HCT116 (cell line): ENCODE results near the gene CERK. TPM values are rescaled to one million over a fixed set of nuclear protein-coding genes. Genes with fewer than 3 reads are reported as not detected.

ENCODE experiments used
- ATAC-seq: fragments of 200-7000 bp; cut with Tn5 transposase; 2 replicates; pipeline ENCODE4 v1.9.1; 2020; ENCODE audit warnings: mild to moderate bottlenecking, moderate library complexity
- BruUV-seq: library from RNA; stranded (reverse); fragments of 400-500 nt; replicated peaks from 2 replicates; lab custom pipeline; 2021; lab: Mats Ljungman, UMichigan
- CTCF ChIA-PET: fragments of 300-600 bp; sonication (Branson Sonifier 250); formaldehyde crosslinking; loops from one replicate; lab custom pipeline; 2021; ENCODE audit warnings: antibody characterized with exemption; lab: Charles Lee
- POLR2A ChIA-PET: fragments of 300-600, 350-600 bp; sonication (Branson Sonifier 250); formaldehyde crosslinking; loops from one replicate; lab custom pipeline; 2021; ENCODE audit warnings: antibody characterized with exemption; lab: Charles Lee
- RAD21 ChIA-PET, 2 experiments: fragments of 300-600 bp; sonication (Branson Sonifier 250); formaldehyde crosslinking; loops; one replicate each; lab custom pipeline; 2023; ENCODE audit warnings: low total read pairs in 2 of 2; ENCODE audit not compliant: uncharacterized antibody in 2 of 2, unreplicated experiment in 2 of 2, low non-redundant PET in 1 of 2; lab: Charles Lee
- DNase-seq: peaks from one replicate; pipeline ENCODE4 v3.0.0-alpha.2; 2010; ENCODE audit warnings: low read depth, low spot score
- H2AFZ ChIP-seq: fragments of 200-600 bp; shearing (Covaris generic), sonication (generic); 2 replicates; pipeline ENCODE4 v1.6.1; 2017; ENCODE audit warnings: low read depth, mixed run types, mixed read lengths, antibody characterized with exemption, low read length; ENCODE audit not compliant: poor library complexity, severe bottlenecking
- H3K27ac ChIP-seq: 2 replicates; pipeline ENCODE4 v1.5.1; 2012; ENCODE audit warnings: low read depth, low read length
- H3K27me3 ChIP-seq: fragments of 200-600 bp; sonication (generic); 2 replicates; pipeline ENCODE4 v1.6.1; 2016; ENCODE audit warnings: mixed run types, low read length, mixed read lengths; ENCODE audit not compliant: insufficient read depth
- H3K36me3 ChIP-seq, 2 experiments: fragments of 200-500 bp in 1 of 2; fragments of 200-600 bp in 1 of 2; sonication (Bioruptor generic) in 1 of 2; sonication (generic) in 1 of 2; 2 replicates each; pipeline versions ENCODE4 v1.5.1 to v1.6.1; 2014 to 2016; ENCODE audit warnings: low read length in 2 of 2, inconsistent platforms in 1 of 2, mixed read lengths in 1 of 2, mixed run types in 1 of 2; ENCODE audit not compliant: insufficient read depth in 2 of 2, control insufficient read depth in 1 of 2
- H3K4me1 ChIP-seq, 2 experiments: fragments of 200-600 bp in 1 of 2; sonication (generic) in 1 of 2; 2 replicates each; pipeline versions ENCODE4 v1.5.1 to v1.6.1; 2012 to 2017; ENCODE audit warnings: low read length in 2 of 2, inconsistent platforms in 1 of 2, mild to moderate bottlenecking in 1 of 2, mixed read lengths in 1 of 2, mixed run types in 1 of 2, moderate library complexity in 1 of 2; ENCODE audit not compliant: insufficient read depth in 2 of 2, control insufficient read depth in 1 of 2
- H3K4me2 ChIP-seq: fragments of 200-600 bp; sonication (generic); 2 replicates; pipeline ENCODE4 v1.6.1; 2017; ENCODE audit warnings: mixed run types, low read length, mixed read lengths
- H3K4me3 ChIP-seq, 2 experiments: fragments of 200-600 bp in 1 of 2; sonication (generic) in 1 of 2; replicated peaks in 1 of 2; 2 replicates each; pipeline ENCODE4 v1.5.1; 2011 to 2016; ENCODE audit warnings: low read length in 2 of 2, control low read depth in 1 of 2, low read depth in 1 of 2, mild to moderate bottlenecking in 1 of 2, mixed read lengths in 1 of 2, mixed run types in 1 of 2
- H3K79me2 ChIP-seq: fragments of 200-600 bp; sonication (generic); 2 replicates; pipeline ENCODE4 v1.6.1; 2017; ENCODE audit warnings: mild to moderate bottlenecking, mixed run types, low read length, moderate library complexity, mixed read lengths; ENCODE audit not compliant: insufficient read depth
- H3K9ac ChIP-seq: fragments of 200-600 bp; sonication (generic); 2 replicates; pipeline ENCODE4 v1.6.1; 2016; ENCODE audit warnings: low read length, mixed read lengths
- H3K9me2 ChIP-seq: fragments of 200-600 bp; sonication (generic), shearing (Covaris generic); 2 replicates; pipeline ENCODE4 v1.6.1; 2017; ENCODE audit warnings: mixed run types, mild to moderate bottlenecking, moderate library complexity; ENCODE audit not compliant: insufficient read depth
- H3K9me3 ChIP-seq, 2 experiments: fragments of 200-500 bp in 1 of 2; fragments of 200-600 bp in 1 of 2; sonication (Bioruptor generic) in 1 of 2; sonication (generic) in 1 of 2; 2 replicates each; pipeline ENCODE4 v1.6.1; 2014 to 2017; ENCODE audit warnings: low read length in 2 of 2, mixed read lengths in 2 of 2, inconsistent platforms in 1 of 2, low read depth in 1 of 2, mild to moderate bottlenecking in 1 of 2, mixed run types in 1 of 2, moderate library complexity in 1 of 2; ENCODE audit not compliant: control insufficient read depth in 1 of 2, insufficient read depth in 1 of 2
- H4K20me1 ChIP-seq: fragments of 200-600 bp; sonication (generic), shearing (Covaris generic); 2 replicates; pipeline ENCODE4 v1.6.1; 2017; ENCODE audit warnings: mixed run types, mild to moderate bottlenecking, moderate library complexity; ENCODE audit not compliant: insufficient read depth
- CBX3 ChIP-seq: IDR thresholded peaks from 2 replicates; pipeline ENCODE4 v1.6.1; 2012; ENCODE audit warnings: low read depth
- CEBPB ChIP-seq: IDR thresholded peaks from 2 replicates; pipeline ENCODE4 v1.6.1; 2012; ENCODE audit warnings: low read depth
- FOSL1 ChIP-seq: IDR thresholded peaks from 2 replicates; pipeline ENCODE4 v1.6.1; 2012; ENCODE audit warnings: low read depth
- POLR2AphosphoS5 ChIP-seq: IDR thresholded peaks from 2 replicates; pipeline ENCODE4 v1.6.1; 2011; ENCODE audit warnings: mild to moderate bottlenecking, low read depth, low read length, moderate library complexity
- YY1 ChIP-seq: IDR thresholded peaks from 2 replicates; pipeline ENCODE4 v1.6.1; 2011; ENCODE audit warnings: low read length, low read depth, moderate library complexity, mild to moderate bottlenecking; ENCODE audit not compliant: insufficient replicate concordance; ENCODE audit errors: extremely low read depth
- intact Hi-C: fragments of 100-400 bp; cut with micrococcal nuclease; formaldehyde crosslinking; loops from 2 replicates; pipeline ENCODE4 v1.10.0; 2022
- total RNA-seq: library from RNA; stranded (reverse); gene quantifications from one replicate; pipeline ENCODE4 v1.2.1, GENCODE V29; 2021; ENCODE audit not compliant: unreplicated experiment
- TF ChIP-seq, protein P1 (sequence below): IDR thresholded peaks from 2 replicates; pipeline ENCODE4 v1.6.1; 2012

The CERK gene
- total RNA-seq, 1 experiment from 2014 or later, result 35.0 TPM

DNA sequence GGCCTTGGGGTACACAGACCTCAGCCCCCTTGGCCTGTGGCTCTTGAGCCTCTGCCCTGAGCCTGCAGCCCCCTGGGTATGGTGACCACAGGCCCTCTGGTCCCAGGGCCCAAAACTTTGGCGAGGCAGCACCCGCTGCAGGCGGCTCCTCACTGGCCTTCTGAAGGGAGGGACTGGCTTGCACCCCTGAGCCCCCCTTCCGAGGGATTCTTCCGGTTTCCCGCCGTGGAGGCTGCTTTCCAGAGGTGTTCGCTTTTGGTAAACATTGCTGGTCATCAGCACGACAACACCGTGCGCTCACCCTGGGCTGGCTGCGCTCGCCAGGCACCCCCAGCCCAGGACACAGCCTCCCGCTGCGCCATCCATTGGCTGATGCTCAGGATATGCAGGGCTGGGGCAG is 75.8 kb downstream of the CERK start:
- H3K4me1 ChIP-seq, result peaks cover 23 to 25% of the 10 kb centered on the region in 2 experiments
- H3K27me3 ChIP-seq, result no peaks in the 10 kb centered on the region
- ATAC-seq (no peak), DNase-seq (no peak)
- H2AFZ ChIP-seq, result no peak overlapping the region
- H3K79me2 ChIP-seq, result no peaks in the 10 kb centered on the region
- intact Hi-C loops, result loop anchor here (5.0 kb wide), 1 partner anchor 100 kb away; no protein-coding TSS in a partner anchor
- POLR2A ChIA-PET, result no interaction called here
- CTCF ChIA-PET, result no interaction called here
- no TSS peak for BruUV-seq
- no peaks in the 10 kb centered on the region for H3K36me3 ChIP-seq
- peak overlapping the region; percentile 19; the same call in 1 of the 2 replicates for H3K27ac ChIP-seq
- 0 out of 2 replicates have a peak overlapping the region, but pooled peaks have one; percentile 21 for H3K9ac ChIP-seq
- no peaks in the 10 kb centered on the region for H3K9me2 ChIP-seq
- no peaks in the 10 kb centered on the region for H4K20me1 ChIP-seq
- H3K9me3 ChIP-seq, result no peaks in the 10 kb centered on the region
- TF ChIP-seq CBX3, result no peak
- no peak for TF ChIP-seq POLR2AphosphoS5
- TF ChIP-seq, all 23 proteins: peak for 0
- peak overlapping the region; percentile 53; the same call in 1 of the 2 replicates for H3K4me2 ChIP-seq
- H3K4me3 ChIP-seq, result no peak overlapping the region
- RAD21 ChIA-PET, result no interaction called here

DNA sequence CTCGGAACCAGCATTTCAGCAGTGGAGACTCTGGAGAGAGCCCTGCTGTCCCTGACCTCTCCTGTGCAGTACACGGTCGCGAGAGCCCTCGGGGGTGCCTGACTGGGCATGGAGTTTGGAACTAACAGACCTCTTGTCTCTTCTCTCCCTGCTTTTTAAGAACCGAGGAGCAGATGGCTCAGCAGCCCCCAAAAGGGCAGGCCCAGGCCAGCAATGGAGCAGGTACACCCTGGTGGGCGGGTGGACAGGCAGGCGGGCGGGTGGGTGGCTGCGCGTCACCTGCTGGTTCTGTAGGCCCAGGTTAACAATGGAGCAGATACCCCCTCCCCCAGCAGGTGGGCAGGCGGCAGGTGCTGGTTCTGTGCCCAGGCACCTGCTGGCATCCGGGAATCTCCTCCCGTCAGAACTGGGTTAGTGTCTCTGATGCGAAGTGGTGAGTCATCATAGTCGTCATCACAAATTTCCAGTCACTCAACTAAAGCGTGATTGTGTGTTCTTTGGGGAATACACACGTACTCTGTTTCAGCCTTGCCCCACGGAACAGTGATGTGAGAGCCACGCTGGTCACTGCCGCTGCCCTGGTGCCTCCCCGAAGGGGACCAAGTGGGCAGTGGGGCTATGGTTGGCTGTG is 76.7 kb downstream of the CERK start:
- peak overlapping the region; percentile 45; the same call in 1 of the 2 replicates for H3K27ac ChIP-seq
- no peaks in the 10 kb centered on the region for H4K20me1 ChIP-seq
- no peak overlapping the region for H2AFZ ChIP-seq
- H3K9me3 ChIP-seq, result no peaks in the 10 kb centered on the region
- H3K4me3 ChIP-seq, result no peak overlapping the region
- no peaks in the 10 kb centered on the region for H3K9me2 ChIP-seq
- TF ChIP-seq POLR2AphosphoS5 (peak; percentile 25; the same call in 1 of the 2 replicates), YY1 (no peak), FOSL1 (peak; percentile 76), CEBPB (no peak)
- TF ChIP-seq, protein P1, sequence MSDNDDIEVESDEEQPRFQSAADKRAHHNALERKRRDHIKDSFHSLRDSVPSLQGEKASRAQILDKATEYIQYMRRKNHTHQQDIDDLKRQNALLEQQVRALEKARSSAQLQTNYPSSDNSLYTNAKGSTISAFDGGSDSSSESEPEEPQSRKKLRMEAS, result no peak
- ChIA-PET POLR2A (interaction anchor here (1.2 kb wide), 1 partner anchor 97 kb away, joined by 4 read pairs; no protein-coding TSS in a partner anchor), RAD21 (interaction anchor here in 1 of 2 experiments (0.6 kb wide), 1 partner anchor 98 kb away, joined by 4 read pairs; no protein-coding TSS in a partner anchor), CTCF (interaction anchor here (1.8 kb wide), 1 partner anchor 98 kb away, joined by 7 read pairs; no protein-coding TSS in a partner anchor)
- H3K4me1 ChIP-seq, result peaks cover 23 to 25% of the 10 kb centered on the region in 2 experiments
- ATAC-seq (peak; percentile 76), DNase-seq (peak; percentile 62)
- H3K79me2 ChIP-seq, result no peaks in the 10 kb centered on the region
- peak overlapping the region; percentile 21; the same call in 1 of the 2 replicates for H3K9ac ChIP-seq
- intact Hi-C loops, result loop anchor here (5.0 kb wide), 1 partner anchor 99 kb away; no protein-coding TSS in a partner anchor
- H3K36me3 ChIP-seq, result no peaks in the 10 kb centered on the region
- no TSS peak for BruUV-seq
- no peaks in the 10 kb centered on the region for H3K27me3 ChIP-seq
- H3K4me2 ChIP-seq, result peak overlapping the region; percentile 53
